GM23338 (cell line): ENCODE results near the gene NLRP1.

Experiments used
- CREB1 ChIP-seq: fragments of 250-450 bp; sonication (Bioruptor Pico); IDR thresholded peaks from 2 replicates; pipeline ENCODE4 v1.5.0; 2020; ENCODE audit warnings: low read depth, mild to moderate bottlenecking, moderate library complexity
- CTCF ChIP-seq, 2 experiments: fragments of 200-600 bp in 1 of 2; sonication (generic) in 1 of 2; conservative IDR thresholded peaks; 2 replicates each; pipeline versions ENCODE4 v1.5.1 to v1.6.1; 2016 to 2017; ENCODE audit warnings: antibody characterized with exemption in 2 of 2, low read depth in 2 of 2, mild to moderate bottlenecking in 2 of 2, moderate library complexity in 1 of 2
- EZH2 ChIP-seq: fragments of 200-600 bp; sonication (generic); IDR thresholded peaks from one replicate; pipeline ENCODE4 v1.8.0; 2017; ENCODE audit warnings: antibody characterized with exemption, mild to moderate bottlenecking, low read depth; ENCODE audit not compliant: unreplicated experiment
- EZH2phosphoT487 ChIP-seq: fragments of 200-600 bp; sonication (generic); IDR thresholded peaks from one replicate; pipeline ENCODE4 v1.8.1; 2018; ENCODE audit warnings: antibody characterized with exemption; ENCODE audit not compliant: unreplicated experiment
- POLR2AphosphoS5 ChIP-seq: IDR thresholded peaks from 2 replicates; pipeline ENCODE4 v1.6.1; 2016; ENCODE audit warnings: antibody characterized with exemption, low read depth
- REST ChIP-seq: IDR thresholded peaks from one replicate; pipeline ENCODE4 v1.6.1; 2018; ENCODE audit warnings: antibody characterized with exemption; ENCODE audit not compliant: unreplicated experiment
- ZNF114 ChIP-seq: fragments of 250-450 bp; sonication (Bioruptor Pico); IDR thresholded peaks from 2 replicates; pipeline ENCODE4 v1.5.0; 2020; ENCODE audit warnings: mild to moderate bottlenecking, moderate library complexity

- no peak for TF ChIP-seq CTCF (conservative IDR thresholded peaks at IDR 0.05; ENCODE audit: low read depth in 2 of 2)
- no peak for TF ChIP-seq EZH2
- no peak for TF ChIP-seq REST
- no peak for TF ChIP-seq POLR2AphosphoS5
- TF ChIP-seq EZH2phosphoT487, result no peak
- TF ChIP-seq ZNF114 (CRISPR knock-in tag), result no peak
- no peak for TF ChIP-seq CREB1
Observed at GRCh38 chr17:5508810-5509209, 75.5 kb downstream of the NLRP1 start.
